Measurements from ENCODE around the gene TNFRSF11A.

TNFRSF11A gene

DNA sequence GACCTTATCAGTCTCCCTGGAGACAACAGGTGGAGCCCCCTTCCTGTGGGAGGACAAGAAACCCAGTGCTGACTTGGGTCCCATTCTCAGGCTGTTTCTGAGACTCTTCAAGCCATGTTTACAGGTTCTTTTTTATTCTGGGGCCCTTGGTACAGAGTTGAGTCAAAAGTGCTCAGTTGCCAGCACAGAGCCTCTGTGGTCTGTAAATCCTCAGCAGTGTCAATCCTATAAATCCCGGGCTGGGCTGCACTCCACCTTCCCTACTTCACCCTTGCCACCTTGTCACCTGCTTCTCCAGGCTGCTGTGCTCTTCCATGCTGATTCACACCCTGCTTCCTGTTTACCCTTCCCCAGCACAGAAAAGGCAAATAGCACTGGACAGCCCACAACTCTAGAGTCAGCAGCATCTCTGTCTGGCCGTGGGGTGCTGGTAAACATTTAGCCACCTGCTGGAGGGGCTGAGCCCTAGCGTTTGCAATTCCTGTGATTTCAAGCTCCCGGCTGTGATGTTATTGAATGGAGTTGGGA, 74.7 kb downstream of the TNFRSF11A start:
- Mint-ChIP-seq H3K27me3 (no peaks in the 10 kb centered on the region), H3K4me3 (no peak overlapping the region), H3K27ac (no peak overlapping the region), H3K9me3 (no peaks in the 10 kb centered on the region), H3K36me3 (no peaks in the 10 kb centered on the region), H3K4me1 (no peaks in the 10 kb centered on the region)

DNA sequence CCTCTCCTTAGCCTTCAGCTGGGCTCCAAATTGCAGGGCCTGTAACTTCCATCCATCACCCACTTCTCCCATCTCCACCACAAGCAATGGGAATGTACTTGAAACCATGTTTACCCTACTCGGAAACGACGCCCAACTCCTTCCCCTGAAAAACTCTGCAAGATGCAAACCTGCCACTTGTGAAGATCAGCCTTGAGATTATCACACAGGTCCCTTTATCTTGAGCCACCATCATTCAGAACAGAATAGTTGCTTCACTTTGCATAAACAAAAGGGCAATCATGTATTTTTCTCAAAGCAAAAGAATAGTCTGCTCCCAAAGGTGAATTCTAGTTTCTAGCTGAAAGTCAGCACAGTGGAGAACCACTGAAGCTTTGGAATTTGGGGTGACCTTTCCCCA, 75.8 kb downstream of the TNFRSF11A start:
- H3K4me3 Mint-ChIP-seq = no peak overlapping the region
- H3K27me3 Mint-ChIP-seq = no peaks in the 10 kb centered on the region
- H3K36me3 Mint-ChIP-seq = no peaks in the 10 kb centered on the region
- no peak overlapping the region for H3K27ac Mint-ChIP-seq
- no peaks in the 10 kb centered on the region for H3K4me1 Mint-ChIP-seq
- no peaks in the 10 kb centered on the region for H3K9me3 Mint-ChIP-seq

DNA sequence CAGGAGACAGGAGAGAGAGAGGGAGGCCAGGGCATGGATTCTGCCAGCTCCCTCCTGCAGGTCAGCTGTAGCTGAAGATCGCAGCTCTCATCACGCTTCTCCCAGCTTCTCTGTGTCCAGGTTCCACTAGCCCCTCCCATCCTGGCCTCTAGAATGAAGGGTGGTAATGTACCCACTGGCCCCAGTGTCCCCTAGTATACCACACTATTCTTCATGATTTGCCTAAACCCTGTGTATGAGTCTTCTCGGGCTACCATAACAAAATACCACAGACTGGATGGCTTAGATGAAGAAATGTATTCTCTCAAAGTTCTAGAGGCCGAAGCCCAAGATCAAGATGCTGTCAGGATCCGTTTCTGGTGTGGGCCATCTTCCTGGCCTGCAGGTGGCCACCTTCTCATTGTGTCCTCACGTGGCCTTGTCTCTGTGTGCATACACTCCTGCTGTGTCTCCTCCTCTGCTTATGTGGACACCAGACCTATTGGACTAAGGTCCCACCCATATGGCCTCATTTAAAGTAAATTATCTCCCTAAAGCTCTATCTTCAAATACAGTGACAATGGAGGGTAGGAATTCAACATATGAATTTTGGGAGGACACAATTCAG, 77.3 kb downstream of the TNFRSF11A start:
- Mint-ChIP-seq H3K9me3 (no peaks in the 10 kb centered on the region), H3K4me3 (no peak overlapping the region), H3K36me3 (no peaks in the 10 kb centered on the region), H3K4me1 (no peaks in the 10 kb centered on the region), H3K27ac (no peak overlapping the region), H3K27me3 (no peaks in the 10 kb centered on the region)

DNA sequence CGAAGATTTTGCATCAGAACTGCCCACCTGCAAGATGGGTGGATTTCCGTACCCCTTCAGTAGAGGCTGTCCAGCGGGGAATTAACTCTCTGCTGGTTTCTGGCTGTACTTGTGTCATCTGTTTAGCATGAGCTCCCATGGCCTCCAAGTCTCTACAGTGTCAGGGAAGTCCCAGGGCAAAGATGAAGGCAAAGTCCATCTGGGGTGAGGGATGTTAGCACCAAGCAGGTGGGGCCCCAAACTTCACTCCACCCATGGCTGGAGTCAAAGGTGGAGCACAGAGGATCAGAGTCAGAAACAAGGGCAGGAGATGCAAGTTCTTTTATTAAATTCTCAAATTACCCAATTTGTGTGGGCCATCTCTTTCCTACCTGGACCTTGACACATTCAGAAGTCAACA, 78.0 kb downstream of the TNFRSF11A start:
- Mint-ChIP-seq H3K4me3 (no peak overlapping the region), H3K36me3 (no peaks in the 10 kb centered on the region), H3K9me3 (no peaks in the 10 kb centered on the region), H3K27ac (no peak overlapping the region), H3K4me1 (no peaks in the 10 kb centered on the region), H3K27me3 (no peaks in the 10 kb centered on the region)

DNA sequence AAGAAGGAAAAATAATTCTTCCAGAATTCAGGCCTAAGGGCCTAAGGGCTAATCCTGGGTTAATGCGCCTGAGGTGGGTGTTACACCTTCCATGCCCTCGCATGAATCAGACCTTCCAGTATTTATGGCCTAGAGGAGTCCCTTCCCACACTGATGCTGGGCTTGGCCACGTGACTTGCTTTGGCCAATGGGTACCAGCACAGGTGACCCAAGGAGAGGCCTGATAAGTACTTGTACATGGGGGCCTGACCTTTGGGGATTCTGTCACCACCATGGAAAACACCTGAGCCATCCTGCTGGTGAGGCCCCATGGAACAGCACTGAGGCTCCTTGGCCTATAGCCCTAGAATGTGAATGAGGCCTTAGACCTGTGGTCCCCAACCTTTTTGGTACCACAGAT, 79.8 kb downstream of the TNFRSF11A start:
- H3K4me3 Mint-ChIP-seq = no peak overlapping the region
- no peak overlapping the region for H3K27ac Mint-ChIP-seq
- no peaks in the 10 kb centered on the region for H3K4me1 Mint-ChIP-seq
- H3K27me3 Mint-ChIP-seq = no peaks in the 10 kb centered on the region
- H3K36me3 Mint-ChIP-seq = no peaks in the 10 kb centered on the region
- no peaks in the 10 kb centered on the region for H3K9me3 Mint-ChIP-seq

DNA sequence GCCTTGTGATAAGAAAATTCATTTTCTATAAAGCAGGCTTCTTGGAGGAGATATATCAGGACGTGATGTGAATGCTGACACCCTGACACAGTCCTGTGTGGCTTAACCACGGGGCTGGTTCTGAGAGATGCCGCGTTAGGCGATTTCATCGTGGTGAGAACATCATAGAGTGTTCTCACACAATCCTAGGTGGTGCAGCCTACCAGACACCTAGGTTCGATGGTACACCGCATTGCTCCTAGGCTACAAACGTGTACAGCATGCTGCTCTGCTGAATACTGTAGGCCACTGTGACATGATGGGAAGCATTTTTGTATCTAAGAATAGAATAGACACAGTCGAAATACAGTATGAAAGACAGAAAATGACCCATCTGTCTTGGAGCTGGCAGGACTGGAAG, 82.5 kb downstream of the TNFRSF11A start:
- H3K27me3 Mint-ChIP-seq = no peaks in the 10 kb centered on the region
- H3K4me3 Mint-ChIP-seq = no peak overlapping the region
- H3K9me3 Mint-ChIP-seq = no peaks in the 10 kb centered on the region
- no peaks in the 10 kb centered on the region for H3K4me1 Mint-ChIP-seq
- H3K36me3 Mint-ChIP-seq = peaks cover 1% of the 10 kb centered on the region
- H3K27ac Mint-ChIP-seq = no peak overlapping the region

DNA sequence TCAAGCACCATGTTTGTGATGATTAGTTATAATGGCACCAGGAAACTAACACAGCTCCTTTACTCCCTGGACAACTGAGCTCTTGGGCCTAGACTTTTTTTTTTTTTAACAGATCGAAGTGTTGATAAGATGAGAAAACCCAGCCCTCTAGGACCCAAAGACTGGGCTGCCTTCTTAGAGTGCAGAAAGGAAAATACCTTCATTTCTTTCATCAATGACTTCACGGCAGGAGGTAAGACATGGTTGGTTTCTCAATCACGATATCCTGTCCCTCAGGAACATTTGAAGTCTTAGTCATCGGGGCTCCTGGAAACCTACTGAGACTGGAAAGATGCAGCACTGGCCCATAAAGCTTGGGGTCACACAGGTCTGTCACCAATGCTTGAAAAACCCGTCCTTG, 84.7 kb downstream of the TNFRSF11A start:
- Mint-ChIP-seq H3K4me1 (peaks cover 5% of the 10 kb centered on the region), H3K27me3 (no peaks in the 10 kb centered on the region)

DNA sequence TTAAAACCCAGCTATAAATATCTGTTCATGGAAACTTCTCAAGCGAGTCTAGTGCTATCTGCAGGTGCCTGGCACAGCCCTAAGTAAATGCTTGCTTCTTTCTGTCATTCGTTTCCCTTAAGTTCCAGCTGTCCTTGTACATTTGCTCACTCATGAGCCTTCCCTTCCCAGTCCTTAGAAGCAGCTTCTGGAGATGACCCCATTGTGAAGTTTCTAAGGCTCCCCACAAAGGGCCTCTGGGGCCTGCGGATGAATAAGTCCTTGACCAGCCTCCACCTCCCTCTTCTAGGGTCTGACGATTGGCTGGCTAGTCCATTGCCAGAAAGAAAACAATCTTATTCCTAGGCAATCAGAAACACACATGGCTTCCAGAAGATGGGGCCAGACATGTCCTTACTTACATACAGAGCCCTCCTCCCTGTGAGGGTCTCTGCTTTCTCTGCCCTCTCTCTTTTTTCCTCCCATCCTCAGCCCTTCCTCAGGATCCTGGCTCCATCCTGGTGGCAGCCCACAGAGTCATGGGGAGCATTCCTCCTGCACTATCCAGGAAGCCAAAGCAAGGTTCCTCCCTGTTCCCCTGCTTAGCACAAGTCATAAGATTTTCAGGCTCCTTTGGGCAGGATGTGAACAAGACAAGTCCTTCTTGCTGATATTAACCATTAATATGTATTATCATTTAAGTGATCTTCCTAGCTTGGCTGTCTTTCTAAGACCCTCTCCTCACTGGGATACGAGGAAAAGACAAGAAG, 87.3 kb downstream of the TNFRSF11A start:
- Mint-ChIP-seq H3K36me3 (peaks cover 1% of the 10 kb centered on the region), H3K4me1 (peaks cover 5% of the 10 kb centered on the region), H3K27ac (no peak overlapping the region), H3K27me3 (peaks cover 1% of the 10 kb centered on the region), H3K4me3 (no peak overlapping the region), H3K9me3 (no peaks in the 10 kb centered on the region)

More for the DNA sequence above, 84.7 kb downstream of the TNFRSF11A start:
- H3K4me3 Mint-ChIP-seq = no peak overlapping the region
- H3K36me3 Mint-ChIP-seq = peaks cover 1% of the 10 kb centered on the region
- no peak overlapping the region for H3K27ac Mint-ChIP-seq
- H3K9me3 Mint-ChIP-seq = no peaks in the 10 kb centered on the region

DNA sequence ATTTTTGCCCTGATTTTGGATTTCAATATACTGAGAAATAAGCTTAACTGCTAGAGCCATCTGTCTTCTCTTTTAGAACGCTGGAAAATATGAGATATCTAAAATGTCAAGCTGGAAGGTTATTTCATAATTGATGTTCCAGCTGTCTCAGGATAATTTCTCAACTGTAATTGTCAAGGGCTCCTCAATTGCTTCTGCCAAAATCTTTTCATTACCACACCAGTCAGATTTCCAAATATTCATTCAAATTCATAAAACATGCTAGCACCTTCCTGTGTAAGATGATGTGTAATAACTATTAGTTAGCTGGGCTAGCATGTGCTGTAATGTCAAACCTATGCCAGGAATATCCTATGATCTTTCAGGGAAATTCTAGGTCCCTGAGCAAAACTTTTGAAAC, 88.1 kb downstream of the TNFRSF11A start:
- Mint-ChIP-seq H3K27ac (peak overlapping the region; percentile 33), H3K36me3 (peaks cover 1% of the 10 kb centered on the region), H3K4me1 (peaks cover 10% of the 10 kb centered on the region), H3K27me3 (peaks cover 1% of the 10 kb centered on the region), H3K4me3 (no peak overlapping the region), H3K9me3 (no peaks in the 10 kb centered on the region)

DNA sequence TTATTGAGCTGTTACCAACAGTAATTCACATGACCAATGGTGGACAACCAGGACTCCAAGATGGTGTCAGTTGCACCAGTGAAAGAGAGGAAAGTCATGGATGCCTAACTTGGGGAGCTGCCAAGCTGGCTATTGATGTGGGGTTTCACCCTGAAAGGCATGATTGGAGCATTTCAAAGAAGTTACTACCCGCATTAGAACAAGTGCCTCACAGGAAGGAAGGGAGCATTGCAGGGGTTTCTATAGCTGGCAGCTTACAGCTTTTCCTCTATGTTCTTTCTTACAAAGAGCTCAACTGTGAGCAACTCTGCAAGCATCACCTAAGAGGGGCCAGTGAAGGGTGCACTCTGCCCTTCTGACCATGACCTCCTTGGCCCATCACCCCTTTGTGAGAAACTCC, 93.1 kb downstream of the TNFRSF11A start:
- Mint-ChIP-seq H3K27me3 (peaks cover 1% of the 10 kb centered on the region), H3K27ac (peak overlapping the region; percentile 15), H3K4me3 (no peak overlapping the region), H3K36me3 (no peaks in the 10 kb centered on the region), H3K9me3 (peaks cover 5% of the 10 kb centered on the region), H3K4me1 (peaks cover 47% of the 10 kb centered on the region)

DNA sequence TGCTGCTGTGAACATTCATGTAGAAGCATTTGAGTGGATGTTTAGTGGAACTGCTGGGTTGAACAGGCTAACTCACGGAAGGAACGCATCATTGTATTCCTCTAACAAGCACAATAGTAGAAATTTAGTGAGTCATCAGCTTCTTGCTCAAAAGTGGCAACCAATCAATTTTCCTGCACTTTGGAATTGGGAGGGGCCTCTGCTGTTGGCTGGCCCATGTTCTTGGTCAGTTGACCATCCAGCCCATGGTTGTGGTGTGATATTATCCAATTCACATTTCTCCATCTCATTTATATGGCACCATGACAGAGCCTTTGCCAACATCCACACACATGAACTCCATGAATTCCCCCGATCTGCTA, 95.0 kb downstream of the TNFRSF11A start:
- H3K27ac Mint-ChIP-seq = peak overlapping the region; percentile 93

DNA sequence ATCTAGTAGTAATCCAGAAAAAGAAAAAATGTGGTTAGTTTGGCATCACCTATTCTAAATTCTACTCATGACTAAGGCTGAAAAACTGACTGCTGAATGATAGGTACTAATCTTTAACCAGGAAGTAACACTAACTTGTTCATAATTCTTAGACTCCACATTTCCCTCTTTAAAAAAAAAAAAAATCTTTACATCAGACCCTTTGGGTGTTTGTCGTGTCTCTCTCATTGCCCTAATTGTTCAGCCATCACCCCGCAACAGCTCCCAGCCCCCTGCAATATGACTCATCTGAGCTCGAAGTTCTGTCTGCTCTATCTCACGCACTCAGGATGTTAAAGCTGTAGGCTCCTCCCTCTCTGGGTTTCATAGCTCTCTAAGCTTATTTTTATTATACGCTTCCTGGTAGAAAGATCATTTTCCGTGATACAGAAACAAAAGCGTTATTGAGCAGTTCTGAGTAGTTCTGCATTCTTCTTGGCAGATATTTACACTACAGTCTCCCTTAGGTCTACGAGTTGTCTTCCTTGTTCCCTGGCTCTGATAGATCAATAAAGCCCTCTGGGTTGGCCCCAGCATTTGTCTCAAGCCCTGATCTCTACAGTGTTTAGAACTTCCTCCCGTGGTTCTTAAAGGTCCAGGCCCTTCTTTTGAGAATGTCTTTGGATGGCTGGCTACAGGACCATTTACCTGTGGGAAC, 95.6 kb downstream of the TNFRSF11A start:
- Mint-ChIP-seq H3K9me3 (peaks cover 5% of the 10 kb centered on the region), H3K27me3 (peaks cover 1% of the 10 kb centered on the region), H3K4me3 (peak overlapping the region; percentile 67), H3K36me3 (no peaks in the 10 kb centered on the region), H3K4me1 (peaks cover 49% of the 10 kb centered on the region), H3K27ac (peak overlapping the region; percentile 93)

More for the DNA sequence above, 95.0 kb downstream of the TNFRSF11A start:
- Mint-ChIP-seq H3K27me3 (peaks cover 1% of the 10 kb centered on the region), H3K4me1 (peaks cover 45% of the 10 kb centered on the region), H3K9me3 (peaks cover 5% of the 10 kb centered on the region), H3K36me3 (no peaks in the 10 kb centered on the region), H3K4me3 (peak overlapping the region; percentile 67)

DNA sequence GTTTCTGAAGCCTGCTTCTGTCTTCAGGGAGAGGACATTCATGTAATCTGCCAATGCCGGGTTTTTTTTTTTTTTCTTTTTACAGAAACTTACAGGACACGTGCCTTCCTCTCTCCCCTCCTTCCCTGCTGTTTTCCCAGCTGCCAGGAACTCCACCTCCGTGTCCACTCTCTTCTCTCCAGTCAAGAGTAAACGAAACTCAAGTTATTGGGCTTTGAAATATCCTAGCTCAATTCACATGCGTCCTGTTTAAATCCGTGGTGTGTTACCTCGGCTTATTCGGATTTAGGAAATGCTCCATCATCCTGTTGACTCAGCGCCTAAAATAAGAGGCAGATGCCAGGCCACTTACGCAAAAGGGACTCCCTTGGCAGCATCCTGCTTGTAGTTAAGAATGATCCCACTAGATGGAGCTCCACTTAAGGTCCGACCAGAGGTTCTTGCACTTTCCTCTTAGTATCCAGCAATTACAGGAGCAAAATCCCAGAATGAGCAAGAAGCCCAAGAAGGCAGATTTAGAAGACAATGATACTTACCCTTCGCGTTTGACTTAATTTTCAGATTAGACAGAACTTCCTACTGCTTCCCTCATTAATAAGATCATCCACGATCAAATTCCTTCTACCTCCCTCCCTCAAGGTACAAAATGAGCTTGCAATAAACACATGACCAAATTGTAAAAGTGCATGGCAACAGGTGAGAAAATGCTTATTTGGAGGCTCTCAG, 100.5 kb downstream of the TNFRSF11A start:
- H3K36me3 Mint-ChIP-seq = peaks cover 3% of the 10 kb centered on the region
- H3K27me3 Mint-ChIP-seq = peaks cover 2% of the 10 kb centered on the region
- peak overlapping the region; percentile 68 for H3K27ac Mint-ChIP-seq
- H3K4me3 Mint-ChIP-seq = peak overlapping the region; percentile 61
- peaks cover 23% of the 10 kb centered on the region for H3K4me1 Mint-ChIP-seq
- H3K9me3 Mint-ChIP-seq = peaks cover 6% of the 10 kb centered on the region

DNA sequence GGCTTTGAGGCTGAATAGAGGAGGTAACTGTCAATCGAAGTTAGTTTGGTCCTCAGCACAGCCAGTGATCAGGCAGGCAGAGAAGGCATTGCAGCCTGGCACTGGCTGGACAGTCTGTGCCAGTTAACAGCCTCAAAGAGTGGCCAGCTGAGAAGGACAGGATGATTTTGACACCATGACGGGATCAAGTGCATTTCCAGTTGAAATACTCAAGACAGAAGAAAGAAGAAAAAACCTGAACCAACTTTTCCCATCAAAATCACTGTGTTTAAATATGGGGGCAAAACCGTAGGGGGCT, 101.0 kb downstream of the TNFRSF11A start:
- Mint-ChIP-seq H3K27me3 (peaks cover 2% of the 10 kb centered on the region), H3K36me3 (peaks cover 3% of the 10 kb centered on the region), H3K27ac (no peak overlapping the region), H3K4me1 (peaks cover 18% of the 10 kb centered on the region), H3K4me3 (no peak overlapping the region), H3K9me3 (peaks cover 6% of the 10 kb centered on the region)

DNA sequence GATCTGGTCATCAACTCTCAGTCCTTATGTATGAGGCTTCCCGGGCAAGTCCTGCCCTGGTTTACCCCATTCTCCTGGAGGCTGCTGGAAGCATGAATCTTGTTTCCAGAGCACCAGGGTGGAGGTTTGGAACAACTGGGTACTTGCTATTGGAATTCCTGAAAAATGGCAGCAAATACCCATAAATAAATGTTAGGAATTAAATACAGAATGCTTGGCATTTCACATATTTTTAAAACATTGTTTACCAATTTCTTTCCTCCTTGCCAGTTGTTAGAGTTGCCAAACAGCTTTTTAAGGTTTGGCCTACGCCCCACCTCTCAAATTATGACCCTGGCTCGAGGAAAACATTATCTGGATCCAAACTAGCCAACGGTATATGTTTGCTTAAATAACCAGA, 107.1 kb downstream of the TNFRSF11A start:
- Mint-ChIP-seq H3K4me3 (no peak overlapping the region), H3K36me3 (peaks cover 3% of the 10 kb centered on the region), H3K27me3 (peaks cover 2% of the 10 kb centered on the region), H3K9me3 (peaks cover 6% of the 10 kb centered on the region), H3K4me1 (no peaks in the 10 kb centered on the region), H3K27ac (no peak overlapping the region)

All from activated naive CD4-positive, alpha-beta T cell treated with anti-CD3 and anti-CD28 coated beads, Interleukin-2, amount 50 U/mL, for 24 hours (primary cell).